Measurements from ENCODE around the gene SRP68. TPM values are rescaled to one million over a fixed set of nuclear protein-coding genes. Genes with fewer than 3 reads are reported as not detected.

SRP68 gene
- total RNA-seq, 1 experiment from 2014 or later = 87.2 TPM

Other genes starting within 250 kb of the SRP68 start
- 2.8 and 6.0 TPM in 2 replicates for gene UNC13D, start 228.1 kb downstream of the SRP68 start, total RNA-seq (2014; rRNA removed; shearing (Covaris generic))
- gene WBP2, start 217.2 kb downstream of the SRP68 start, total RNA-seq (2014; rRNA removed; shearing (Covaris generic)) = 18.6 and 18.7 TPM in 2 replicates
- gene TRIM47, start 193.9 kb downstream of the SRP68 start, total RNA-seq (2014; rRNA removed; shearing (Covaris generic)) = 2.1 and 2.7 TPM in 2 replicates
- 37.5 and 41.7 TPM in 2 replicates for gene TRIM65, start 175.6 kb downstream of the SRP68 start, total RNA-seq (2014; rRNA removed; shearing (Covaris generic))
- gene MRPL38, start 167.6 kb downstream of the SRP68 start, total RNA-seq (2014; rRNA removed; shearing (Covaris generic)) = 102 and 134 TPM in 2 replicates
- gene FBF1, start 131.5 kb downstream of the SRP68 start, total RNA-seq (2014; rRNA removed; shearing (Covaris generic)) = 10.4 and 21.6 TPM in 2 replicates
- gene ACOX1, start 93.4 kb downstream of the SRP68 start, total RNA-seq (2014; rRNA removed; shearing (Covaris generic)) = 27.7 and 32.2 TPM in 2 replicates
- gene TEN1, start 93.3 kb downstream of the SRP68 start, total RNA-seq (2014; rRNA removed; shearing (Covaris generic)) = 31.4 and 39.4 TPM in 2 replicates
- gene CDK3, start 71.7 kb downstream of the SRP68 start, total RNA-seq (2014; rRNA removed; shearing (Covaris generic)) = 0.68 and 2.5 TPM in 2 replicates
- gene EVPL, start 45.2 kb downstream of the SRP68 start, total RNA-seq (2014; rRNA removed; shearing (Covaris generic)) = 0.80 and 5.4 TPM in 2 replicates
- gene GALR2, start 2.3 kb upstream of the SRP68 start, total RNA-seq (2014; rRNA removed; shearing (Covaris generic)) = 0.95 TPM in 1 of 2 replicates, not detected in the other
- not detected in 2 replicates for gene ZACN, start 6.7 kb upstream of the SRP68 start, total RNA-seq (2014; rRNA removed; shearing (Covaris generic))
- 83.1 and 92.2 TPM in 2 replicates for gene EXOC7, start 31.3 kb upstream of the SRP68 start, total RNA-seq (2014; rRNA removed; shearing (Covaris generic))
- gene FOXJ1, start 68.7 kb upstream of the SRP68 start, total RNA-seq (2014; rRNA removed; shearing (Covaris generic)) = 0.62 and 0.85 TPM in 2 replicates
- gene RNF157, start 168.0 kb upstream of the SRP68 start, total RNA-seq (2014; rRNA removed; shearing (Covaris generic)) = 4.4 and 5.5 TPM in 2 replicates
- 4.8 and 8.7 TPM in 2 replicates for gene UBALD2, start 192.8 kb upstream of the SRP68 start, total RNA-seq (2014; rRNA removed; shearing (Covaris generic))
- 0.47 and 1.4 TPM in 2 replicates for gene QRICH2, start 235.8 kb upstream of the SRP68 start, total RNA-seq (2014; rRNA removed; shearing (Covaris generic))